A204.1 (cell line): ENCODE data around the gene NCLN.
"Not testable (repeated sequence)": the region's sequence is repeated elsewhere in the genome, so short reads cannot be mapped to it uniquely, and the experiment has no call there.

Source experiments
- FAIRE-seq: peaks from 2 replicates; lab custom pipeline; 2012; peaks lifted over from hg19 to GRCh38; lab: Jason Lieb, UNC

NCLN gene

GRCh38 chr19:3183721-3184641 lies 1.7 kb upstream of the NCLN start:
- FAIRE-seq = no peak

- FAIRE-seq = peak; percentile 49
Measured at GRCh38 chr19:3184847-3185460, 776 bp upstream of the NCLN start.

GRCh38 chr19:3186160-3186688 lies 494 bp downstream of the NCLN start:
- no peak for FAIRE-seq

- FAIRE-seq = no peak
Measured at GRCh38 chr19:3186891-3187661, 1.3 kb downstream of the NCLN start.

GRCh38 chr19:3187662-3188511 lies 2.2 kb downstream of the NCLN start:
- no peak for FAIRE-seq

GRCh38 chr19:3188627-3189596 lies 3.2 kb downstream of the NCLN start:
- FAIRE-seq = no peak

- FAIRE-seq = no peak
Measured at GRCh38 chr19:3189702-3190469, 4.2 kb downstream of the NCLN start.

- no peak for FAIRE-seq
Measured at GRCh38 chr19:3190470-3190770, 4.7 kb downstream of the NCLN start.

- FAIRE-seq = no peak
Measured at GRCh38 chr19:3190921-3191805, 5.4 kb downstream of the NCLN start.

GRCh38 chr19:3191806-3192104 lies 6.0 kb downstream of the NCLN start:
- FAIRE-seq = not testable (repeated sequence)

- no peak for FAIRE-seq
Measured at GRCh38 chr19:3192228-3192635, 6.5 kb downstream of the NCLN start.

- FAIRE-seq = no peak
Measured at GRCh38 chr19:3192684-3193083, 7.0 kb downstream of the NCLN start.

GRCh38 chr19:3193256-3194105 lies 7.8 kb downstream of the NCLN start:
- FAIRE-seq = no peak

GRCh38 chr19:3194106-3195087 lies 8.7 kb downstream of the NCLN start:
- no peak for FAIRE-seq

GRCh38 chr19:3196064-3196932 lies 10.6 kb downstream of the NCLN start:
- FAIRE-seq = no peak

GRCh38 chr19:3196933-3197205 lies 11.1 kb downstream of the NCLN start:
- FAIRE-seq = no peak
